Vagina (tissue), 2 donors: Measurements from ENCODE around the gene MEF2B. TPM values are rescaled to one million over a fixed set of nuclear protein-coding genes. Genes with fewer than 3 reads are reported as not detected.
"Not testable (repeated sequence)": the region's sequence is repeated elsewhere in the genome, so short reads cannot be mapped to it uniquely, and the experiment has no call there.

Experiments
- DNase-seq, 2 donors: peaks; one replicate each; pipeline ENCODE4 v3.0.0-alpha.2; 2017; ENCODE audit errors: extremely low spot score in 2 of 2
- H3K27ac ChIP-seq: fragments of 200-600 bp; sonication (generic); one replicate; pipeline ENCODE4 v1.5.1; 2019
- H3K27me3 ChIP-seq: fragments of 200-600 bp; sonication (generic); one replicate; pipeline ENCODE4 v1.5.1; 2019
- H3K36me3 ChIP-seq, 2 donors: fragments of 200-600 bp; sonication (generic); one replicate each; pipeline ENCODE4 v1.5.1; 2017 to 2019
- H3K4me1 ChIP-seq: fragments of 200-600 bp; sonication (generic); one replicate; pipeline ENCODE4 v1.5.1; 2019
- H3K4me3 ChIP-seq, 2 donors: fragments of 200-600 bp; sonication (generic); 1 replicate in 1 of 2; 2 replicates in 1 of 2; pipeline ENCODE4 v1.5.1; 2016 to 2019
- H3K9me3 ChIP-seq: fragments of 200-600 bp; sonication (generic); one replicate; pipeline ENCODE4 v1.5.1; 2019
- POLR2A ChIP-seq, 2 donors: fragments of 450-650 bp; IDR thresholded peaks; one replicate each; pipeline ENCODE4 v1.6.1; 2017; ENCODE audit warnings: antibody characterized with exemption in 2 of 2, mild to moderate bottlenecking in 2 of 2, moderate library complexity in 2 of 2
- POLR2AphosphoS5 ChIP-seq, 2 donors: sonication (generic); formaldehyde crosslinking; IDR thresholded peaks; one replicate each; pipeline ENCODE4 v1.9.0; 2017; ENCODE audit warnings: antibody characterized with exemption in 2 of 2, mild to moderate bottlenecking in 2 of 2, low read depth in 1 of 2; ENCODE audit not compliant: insufficient read depth in 1 of 2
- intact Hi-C: fragments of 100-400 bp; cut with DNase I; formaldehyde crosslinking; loops from one replicate; pipeline ENCODE4 v1.15.1; 2023
- total RNA-seq: library from RNA; depleted of rRNA; stranded (reverse); fragments of >200 nt; gene quantifications from one replicate; pipeline ENCODE4 v1.2.3, GENCODE V29; 2016
- TF ChIP-seq, protein P1 (sequence below), 3 experiments: fragments of 450-650 bp in 2 of 3; fragments of 200-600 bp in 1 of 3; sonication (generic) in 1 of 3; IDR thresholded peaks; one replicate each; pipeline ENCODE4 v1.5.1; 2017 to 2019; ENCODE audit warnings: antibody characterized with exemption in 3 of 3, mild to moderate bottlenecking in 2 of 3, moderate library complexity in 2 of 3

MEF2B gene
- total RNA-seq, 1 donor from 2014 or later = not detected

DNA sequence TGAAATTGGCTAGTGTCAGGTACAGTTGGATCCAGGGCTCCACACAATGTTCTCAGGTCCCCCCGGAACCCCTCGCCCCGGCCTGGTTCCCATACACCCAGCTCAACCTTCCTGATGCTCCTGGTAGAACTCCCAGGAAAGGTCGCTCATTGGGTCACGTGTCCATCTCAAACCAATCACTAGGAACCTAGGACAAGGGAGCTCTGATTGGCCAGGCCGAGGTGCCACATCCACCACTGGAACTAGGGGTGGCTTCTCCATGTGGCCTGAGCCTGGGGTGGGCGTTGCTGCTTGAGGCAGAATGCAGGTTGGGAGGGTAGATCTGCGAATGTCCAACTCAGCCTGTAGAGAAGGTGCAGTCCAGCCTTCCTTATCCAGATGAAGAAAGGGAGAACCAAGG is 6.9 kb upstream of the MEF2B start:
- Histone ChIP-seq H3K4me3 (no peak overlapping the region), H3K36me3 (peaks cover 0 to 26% of the 10 kb centered on the region in 2 donors), H3K9me3 (peaks cover 5% of the 10 kb centered on the region), H3K27me3 (no peaks in the 10 kb centered on the region), H3K4me1 (peaks cover 2% of the 10 kb centered on the region), H3K27ac (no peak overlapping the region)
- DNase-seq = no peak
- TF ChIP-seq POLR2A (IDR thresholded peaks at IDR 0.05) (no peak), POLR2AphosphoS5 (IDR thresholded peaks at IDR 0.05; ENCODE audit: insufficient read depth in 1 of 2, low read depth in 1 of 2) (no peak)
- TF ChIP-seq, protein P1, sequence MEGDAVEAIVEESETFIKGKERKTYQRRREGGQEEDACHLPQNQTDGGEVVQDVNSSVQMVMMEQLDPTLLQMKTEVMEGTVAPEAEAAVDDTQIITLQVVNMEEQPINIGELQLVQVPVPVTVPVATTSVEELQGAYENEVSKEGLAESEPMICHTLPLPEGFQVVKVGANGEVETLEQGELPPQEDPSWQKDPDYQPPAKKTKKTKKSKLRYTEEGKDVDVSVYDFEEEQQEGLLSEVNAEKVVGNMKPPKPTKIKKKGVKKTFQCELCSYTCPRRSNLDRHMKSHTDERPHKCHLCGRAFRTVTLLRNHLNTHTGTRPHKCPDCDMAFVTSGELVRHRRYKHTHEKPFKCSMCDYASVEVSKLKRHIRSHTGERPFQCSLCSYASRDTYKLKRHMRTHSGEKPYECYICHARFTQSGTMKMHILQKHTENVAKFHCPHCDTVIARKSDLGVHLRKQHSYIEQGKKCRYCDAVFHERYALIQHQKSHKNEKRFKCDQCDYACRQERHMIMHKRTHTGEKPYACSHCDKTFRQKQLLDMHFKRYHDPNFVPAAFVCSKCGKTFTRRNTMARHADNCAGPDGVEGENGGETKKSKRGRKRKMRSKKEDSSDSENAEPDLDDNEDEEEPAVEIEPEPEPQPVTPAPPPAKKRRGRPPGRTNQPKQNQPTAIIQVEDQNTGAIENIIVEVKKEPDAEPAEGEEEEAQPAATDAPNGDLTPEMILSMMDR (IDR thresholded peaks at IDR 0.05) = no peak
- intact Hi-C loops = no loop called here

DNA sequence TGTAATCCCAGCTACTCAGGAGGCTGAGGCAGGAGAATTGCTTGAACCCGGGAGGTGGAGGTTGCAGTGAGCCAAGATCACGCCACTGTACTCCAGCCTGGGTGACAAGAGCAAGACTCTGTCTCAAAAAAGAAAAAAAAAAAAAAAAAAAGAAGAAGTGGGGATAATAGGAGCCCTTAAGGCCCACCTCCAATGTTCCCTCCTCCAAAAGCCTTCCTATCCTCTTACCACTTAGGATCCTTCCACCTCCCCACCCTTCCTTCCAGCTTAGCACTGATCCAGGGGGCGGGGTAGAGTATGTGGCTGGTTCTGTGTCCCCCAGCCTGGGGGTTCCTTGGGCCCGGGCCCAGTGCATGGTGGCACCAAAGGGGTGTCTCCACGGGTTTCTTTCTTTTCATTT is 3.2 kb upstream of the MEF2B start:
- DNase-seq, intact Hi-C loops, H3K27me3 ChIP-seq, H3K36me3 ChIP-seq, H3K9me3 ChIP-seq, H3K4me3 ChIP-seq, H3K27ac ChIP-seq: not testable (repeated sequence)
- peaks cover 16% of the 10 kb centered on the region for H3K4me1 ChIP-seq

DNA sequence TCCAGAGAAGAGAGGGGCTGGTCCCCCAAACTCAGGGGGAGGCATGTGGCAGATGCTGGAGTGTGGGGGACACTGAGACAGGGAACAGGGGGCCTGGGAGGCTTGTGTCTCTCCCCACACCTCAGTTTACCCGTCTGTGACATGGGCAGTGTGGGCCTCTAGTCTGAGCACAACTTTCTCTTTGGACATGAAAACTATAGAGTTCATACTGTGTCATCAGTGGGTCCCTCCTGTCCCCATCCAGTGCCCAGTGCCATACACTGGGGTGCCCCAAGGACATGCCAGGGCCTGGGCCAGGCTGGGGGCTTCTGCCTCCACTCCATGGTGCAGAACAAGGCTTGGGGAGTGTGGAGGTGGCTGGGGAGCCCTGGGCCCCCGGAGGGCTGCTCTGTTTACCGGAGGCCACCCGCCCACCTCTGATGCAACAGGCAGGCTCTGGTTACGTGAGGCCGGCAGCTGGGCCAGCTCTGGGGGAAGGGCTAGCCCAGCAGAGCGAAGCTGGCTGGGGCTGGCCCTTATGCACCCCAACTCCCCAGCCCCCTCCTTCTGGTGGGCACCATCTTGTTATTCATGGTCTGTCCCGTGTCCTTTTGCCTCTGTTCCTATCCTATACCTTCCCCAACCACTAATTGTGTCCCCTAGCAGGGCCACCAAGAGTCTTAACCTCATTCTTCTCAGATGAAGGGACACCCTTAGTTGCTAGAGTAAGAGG is 1.9 kb upstream of the MEF2B start:
- H3K4me1 ChIP-seq = peaks cover 16% of the 10 kb centered on the region
- H3K4me3 ChIP-seq = no peak overlapping the region
- intact Hi-C loops = no loop called here
- H3K36me3 ChIP-seq = peaks cover 0 to 5% of the 10 kb centered on the region in 2 donors
- no peaks in the 10 kb centered on the region for H3K9me3 ChIP-seq
- no peak for DNase-seq
- TF ChIP-seq, protein P1 (IDR thresholded peaks at IDR 0.05) = no peak
- no peak for TF ChIP-seq POLR2AphosphoS5 (IDR thresholded peaks at IDR 0.05; ENCODE audit: insufficient read depth in 1 of 2, low read depth in 1 of 2)
- no peak for TF ChIP-seq POLR2A (IDR thresholded peaks at IDR 0.05)
- H3K27me3 ChIP-seq = no peaks in the 10 kb centered on the region
- H3K27ac ChIP-seq = no peak overlapping the region

DNA sequence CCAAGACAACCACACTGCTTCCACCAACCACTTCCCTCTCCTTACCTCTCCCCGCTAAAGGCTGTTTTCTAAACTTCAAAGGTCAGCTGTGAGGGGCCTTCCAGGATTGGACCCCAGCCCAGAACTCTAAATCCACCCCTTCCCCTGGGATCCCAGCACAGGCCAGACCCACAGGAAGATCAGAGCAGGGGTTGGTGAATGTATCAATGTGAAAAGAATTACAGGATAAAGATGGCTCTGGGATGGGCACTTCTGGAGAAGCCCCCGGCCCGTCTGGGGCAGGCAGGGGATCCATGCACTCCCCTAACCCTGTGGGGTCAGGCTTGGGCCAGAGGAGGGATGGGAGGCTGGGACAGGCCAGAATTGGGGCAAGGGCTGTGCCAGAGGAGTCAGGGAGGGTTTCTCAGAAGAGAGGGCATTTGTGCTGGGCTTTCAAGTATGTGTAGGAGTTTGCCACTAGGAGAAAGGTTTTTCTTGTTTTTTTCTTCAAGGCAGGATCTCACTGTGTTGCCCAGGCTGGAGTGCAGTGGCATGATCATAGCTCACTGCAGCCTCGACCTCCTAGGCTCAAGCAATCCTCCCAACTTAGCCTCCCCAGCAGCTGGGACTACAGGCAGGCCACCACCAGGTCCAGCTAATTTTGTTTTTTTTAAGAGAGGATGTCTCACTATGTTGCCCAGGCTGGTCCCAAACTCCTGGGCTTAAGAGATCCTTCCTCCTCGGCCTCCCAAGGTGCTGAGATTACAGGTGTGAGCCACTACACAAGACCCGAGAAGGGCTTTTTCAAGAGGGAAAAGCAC is 1.0 kb upstream of the MEF2B start:
- H3K9me3 ChIP-seq = no peaks in the 10 kb centered on the region

DNA sequence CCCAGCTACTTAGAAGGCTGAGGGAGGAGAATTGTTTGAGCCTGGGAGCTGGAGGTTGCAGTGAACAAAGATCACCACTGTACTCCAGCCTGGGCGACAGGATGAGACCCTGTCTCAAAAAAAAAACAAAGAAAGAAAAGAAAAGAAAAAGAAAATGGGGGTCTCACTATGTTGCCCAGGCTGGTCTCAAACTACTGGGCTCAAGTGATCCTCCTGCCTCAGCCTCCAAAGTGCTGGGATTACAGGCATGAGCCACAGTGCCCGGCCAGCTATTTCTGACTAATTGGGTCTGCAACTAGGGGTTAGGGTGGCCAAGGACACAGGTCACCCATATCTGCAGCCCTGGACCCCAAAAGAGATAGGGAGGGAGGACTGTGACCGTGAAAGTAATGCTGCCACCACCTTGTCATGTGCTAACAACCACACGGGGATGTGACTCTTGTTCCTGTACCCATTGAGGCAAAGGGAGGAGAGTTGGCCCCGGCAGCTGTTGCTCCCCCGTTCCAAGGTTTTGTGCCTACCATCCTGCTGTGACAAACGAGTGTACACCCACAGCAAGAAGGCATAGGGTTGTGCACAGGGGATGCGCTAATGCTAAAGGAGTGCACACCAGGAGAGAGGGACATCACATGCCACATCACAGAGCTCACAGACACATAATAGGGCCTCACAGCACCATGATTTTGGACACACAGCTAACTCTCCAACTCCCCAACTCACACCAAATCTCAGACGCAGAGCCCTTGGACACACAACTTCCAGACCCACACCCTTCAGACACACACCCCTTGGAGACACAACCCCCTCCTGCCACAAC is 619 bp downstream of the MEF2B start:
- peak overlapping the region; percentile 13 to 29 for H3K4me3 ChIP-seq

More for the DNA sequence above, 1.0 kb upstream of the MEF2B start:
- Histone ChIP-seq H3K27ac (no peak overlapping the region), H3K27me3 (no peaks in the 10 kb centered on the region), H3K4me1 (peaks cover 16% of the 10 kb centered on the region), H3K36me3 (no peaks in the 10 kb centered on the region), H3K4me3 (no peak overlapping the region)
- intact Hi-C loops = no loop called here
- no peak for DNase-seq
- TF ChIP-seq POLR2A (IDR thresholded peaks at IDR 0.05) (no peak), POLR2AphosphoS5 (IDR thresholded peaks at IDR 0.05; ENCODE audit: insufficient read depth in 1 of 2, low read depth in 1 of 2) (no peak)
- TF ChIP-seq, protein P1 (IDR thresholded peaks at IDR 0.05) = no peak

More for the DNA sequence above, 619 bp downstream of the MEF2B start:
- intact Hi-C loops = no loop called here
- DNase-seq = no peak
- TF ChIP-seq POLR2AphosphoS5 (IDR thresholded peaks at IDR 0.05; ENCODE audit: insufficient read depth in 1 of 2, low read depth in 1 of 2) (no peak), POLR2A (IDR thresholded peaks at IDR 0.05) (no peak)
- TF ChIP-seq, protein P1 (IDR thresholded peaks at IDR 0.05) = no peak
- no peak overlapping the region for H3K27ac ChIP-seq
- H3K27me3 ChIP-seq = no peaks in the 10 kb centered on the region
- no peaks in the 10 kb centered on the region for H3K9me3 ChIP-seq
- H3K4me1 ChIP-seq = peaks cover 16% of the 10 kb centered on the region
- H3K36me3 ChIP-seq = no peaks in the 10 kb centered on the region
